Keratinocyte (primary cell): ENCODE results near the gene FRMD4B. TPM values are rescaled to one million over a fixed set of nuclear protein-coding genes. Genes with fewer than 3 reads are reported as not detected.

ENCODE experiments used
- DNase-seq: peaks from one replicate; pipeline ENCODE4 v3.0.0-alpha.2; 2011; ENCODE audit warnings: low read depth, missing footprints, low spot score
- FAIRE-seq: peaks from 2 replicates; lab custom pipeline; 2011; peaks lifted over from hg19 to GRCh38; lab: Jason Lieb, UNC
- H2AFZ ChIP-seq: 2 replicates; pipeline ENCODE4 v1.6.0; 2012; ENCODE audit warnings: low read length, control low read depth, inconsistent platforms; ENCODE audit not compliant: control insufficient read depth
- H3K27ac ChIP-seq: 2 replicates; pipeline ENCODE4 v1.5.1; 2011; ENCODE audit warnings: low read length; ENCODE audit not compliant: control insufficient read depth, insufficient read depth
- H3K27me3 ChIP-seq: 3 replicates; pipeline ENCODE4 v1.6.0; 2011; ENCODE audit warnings: low read length; ENCODE audit not compliant: control insufficient read depth, insufficient read depth; ENCODE audit errors: extremely low read depth
- H3K36me3 ChIP-seq, 2 experiments: 2 replicates in 1 of 2; 3 replicates in 1 of 2; pipeline ENCODE4 v1.5.1; 2011; ENCODE audit warnings: low read length in 2 of 2, mild to moderate bottlenecking in 1 of 2; ENCODE audit not compliant: control insufficient read depth in 2 of 2, insufficient read depth in 2 of 2; ENCODE audit errors: extremely low read depth in 1 of 2
- H3K4me1 ChIP-seq: 3 replicates; pipeline ENCODE4 v1.5.1; 2011; ENCODE audit warnings: low read length; ENCODE audit not compliant: control insufficient read depth, insufficient read depth; ENCODE audit errors: extremely low read depth
- H3K4me2 ChIP-seq: 3 replicates; pipeline ENCODE4 v1.6.0; 2011; ENCODE audit warnings: low read depth, low read length; ENCODE audit not compliant: control insufficient read depth, insufficient read depth; ENCODE audit errors: extremely low read depth
- H3K4me3 ChIP-seq, 3 experiments: fragments of 200-600 bp in 1 of 3; sonication (generic) in 1 of 3; 2 replicates in 2 of 3; 3 replicates in 1 of 3; pipeline ENCODE4 v1.5.1; 2011 to 2016; ENCODE audit warnings: low read length in 3 of 3, mild to moderate bottlenecking in 3 of 3, control low read depth in 2 of 3, inconsistent platforms in 1 of 3, low read depth in 1 of 3, mixed read lengths in 1 of 3, mixed run types in 1 of 3, moderate library complexity in 1 of 3; ENCODE audit not compliant: control insufficient read depth in 2 of 3, insufficient read depth in 2 of 3; ENCODE audit errors: extremely low read depth in 1 of 3
- H3K79me2 ChIP-seq: 2 replicates; pipeline ENCODE4 v1.6.0; 2012; ENCODE audit warnings: low read length; ENCODE audit not compliant: control insufficient read depth, insufficient read depth
- H3K9ac ChIP-seq: 3 replicates; pipeline ENCODE4 v1.6.0; 2011; ENCODE audit warnings: low read length; ENCODE audit not compliant: control insufficient read depth, insufficient read depth; ENCODE audit errors: extremely low read depth
- H3K9me1 ChIP-seq: 3 replicates; pipeline ENCODE4 v1.6.0; 2011; ENCODE audit warnings: low read length; ENCODE audit not compliant: control insufficient read depth, insufficient read depth; ENCODE audit errors: extremely low read depth
- H3K9me3 ChIP-seq: 2 replicates; pipeline ENCODE4 v1.5.1; 2012; ENCODE audit warnings: low read depth, low read length; ENCODE audit not compliant: control insufficient read depth
- H4K20me1 ChIP-seq: 3 replicates; pipeline ENCODE4 v1.6.0; 2011; ENCODE audit warnings: low read length; ENCODE audit not compliant: control insufficient read depth, insufficient read depth; ENCODE audit errors: extremely low read depth
- CTCF ChIP-seq, 3 experiments: IDR thresholded peaks in 1 of 3; conservative IDR thresholded peaks in 1 of 3; optimal IDR thresholded peaks in 1 of 3; 2 replicates in 2 of 3; 3 replicates in 1 of 3; pipeline versions ENCODE3 to v1.5.1; 2011; ENCODE audit warnings: low read length in 3 of 3, mild to moderate bottlenecking in 3 of 3, moderate library complexity in 2 of 3, control low read depth in 1 of 3, inconsistent platforms in 1 of 3; ENCODE audit not compliant: insufficient read depth in 2 of 3; ENCODE audit errors: extremely low read depth in 1 of 3
- EZH2 ChIP-seq: IDR thresholded peaks from one replicate; pipeline ENCODE4 v1.6.1; 2012; ENCODE audit warnings: inconsistent platforms, mild to moderate bottlenecking, low read length, moderate library complexity
- dilution Hi-C: fragments of 300-500 bp; cut with MboI; formaldehyde crosslinking; loops from one replicate; pipeline ENCODE4 v1.7.0; 2020; ENCODE audit warnings: low sequenced_read_pairs; ENCODE audit not compliant: extremely low pct_ligation_motif_present
- polyA plus RNA-seq, 5 experiments: library from polyadenylated mRNA; depleted of rRNA in 3 of 5; stranded (reverse) in 3 of 5; stranded (forward) in 1 of 5; unstranded in 1 of 5; fragments of >200 nt; gene quantifications; 1 replicate in 1 of 5; 2 replicates in 3 of 5; 3 replicates in 1 of 5; pipeline versions ENCODE4 v1.2.1 to v1.2.3, GENCODE V29; 2011 to 2012; ENCODE audit warnings: missing spikeins in 2 of 5, low read depth in 1 of 5, low replicate concordance in 1 of 5

The FRMD4B gene
- polyA plus RNA-seq, 1 donor (not counting 4 experiments of a cell fraction or from before 2014, with no cell fraction given), result 48.3 TPM

- H3K27ac ChIP-seq, result no peak overlapping the region
- H3K9me3 ChIP-seq, result peaks cover 4% of the 10 kb centered on the region
- no peak for FAIRE-seq
- no peak for DNase-seq
- peaks cover 30% of the 10 kb centered on the region for H3K79me2 ChIP-seq
- H3K36me3 ChIP-seq, result peaks cover 13 to 19% of the 10 kb centered on the region in 2 experiments
- H4K20me1 ChIP-seq, result no peaks in the 10 kb centered on the region
- H3K4me2 ChIP-seq, result no peak overlapping the region
- TF ChIP-seq CTCF (optimal IDR thresholded peaks at IDR 0.05 in 1 of 3, IDR thresholded peaks at IDR 0.05 in 1 of 3, conservative IDR thresholded peaks at IDR 0.05 in 1 of 3; ENCODE audit: extremely low read depth in 1 of 3, insufficient read depth in 2 of 3, low read length in 3 of 3) (no peak), EZH2 (no peak)
- no peak overlapping the region for H3K9ac ChIP-seq
- no peaks in the 10 kb centered on the region for H3K27me3 ChIP-seq
- no peak overlapping the region for H2AFZ ChIP-seq
- dilution Hi-C loops, result no loop called here
- peaks cover 33% of the 10 kb centered on the region for H3K4me1 ChIP-seq
- peaks cover 2% of the 10 kb centered on the region for H3K9me1 ChIP-seq
- H3K4me3 ChIP-seq, result no peak overlapping the region
Observed at GRCh38 chr3:69409011-69409410, 23.1 kb upstream of the FRMD4B start.

GRCh38 chr3:69408542-69408941, 22.7 kb upstream of the FRMD4B start:
- H3K9me1 ChIP-seq, result peaks cover 2% of the 10 kb centered on the region
- FAIRE-seq, result no peak

More at GRCh38 chr3:69408542-69408941, 22.7 kb upstream of the FRMD4B start:
- Histone ChIP-seq H3K27me3 (no peaks in the 10 kb centered on the region), H3K4me1 (peaks cover 33% of the 10 kb centered on the region), H3K4me3 (no peak overlapping the region), H3K9ac (no peak overlapping the region), H3K36me3 (peaks cover 13 to 19% of the 10 kb centered on the region in 2 experiments), H4K20me1 (no peaks in the 10 kb centered on the region), H3K79me2 (peaks cover 26% of the 10 kb centered on the region), H2AFZ (no peak overlapping the region), H3K9me3 (peaks cover 4% of the 10 kb centered on the region), H3K27ac (no peak overlapping the region), H3K4me2 (no peak overlapping the region)
- dilution Hi-C loops, result no loop called here
- no peak for DNase-seq
- TF ChIP-seq EZH2, result no peak
- no peak for TF ChIP-seq CTCF (optimal IDR thresholded peaks at IDR 0.05 in 1 of 3, IDR thresholded peaks at IDR 0.05 in 1 of 3, conservative IDR thresholded peaks at IDR 0.05 in 1 of 3; ENCODE audit: extremely low read depth in 1 of 3, insufficient read depth in 2 of 3, low read length in 3 of 3)
